ENCODE measurements around the gene VEPH1. TPM values are rescaled to one million over a fixed set of nuclear protein-coding genes. Genes with fewer than 3 reads are reported as not detected.
A peak's percentile ranks its signal among the peaks of the same experiment; 100 is the strongest.

The VEPH1 gene
- polyA plus RNA-seq, 1 experiment = 17.9 TPM

DNA sequence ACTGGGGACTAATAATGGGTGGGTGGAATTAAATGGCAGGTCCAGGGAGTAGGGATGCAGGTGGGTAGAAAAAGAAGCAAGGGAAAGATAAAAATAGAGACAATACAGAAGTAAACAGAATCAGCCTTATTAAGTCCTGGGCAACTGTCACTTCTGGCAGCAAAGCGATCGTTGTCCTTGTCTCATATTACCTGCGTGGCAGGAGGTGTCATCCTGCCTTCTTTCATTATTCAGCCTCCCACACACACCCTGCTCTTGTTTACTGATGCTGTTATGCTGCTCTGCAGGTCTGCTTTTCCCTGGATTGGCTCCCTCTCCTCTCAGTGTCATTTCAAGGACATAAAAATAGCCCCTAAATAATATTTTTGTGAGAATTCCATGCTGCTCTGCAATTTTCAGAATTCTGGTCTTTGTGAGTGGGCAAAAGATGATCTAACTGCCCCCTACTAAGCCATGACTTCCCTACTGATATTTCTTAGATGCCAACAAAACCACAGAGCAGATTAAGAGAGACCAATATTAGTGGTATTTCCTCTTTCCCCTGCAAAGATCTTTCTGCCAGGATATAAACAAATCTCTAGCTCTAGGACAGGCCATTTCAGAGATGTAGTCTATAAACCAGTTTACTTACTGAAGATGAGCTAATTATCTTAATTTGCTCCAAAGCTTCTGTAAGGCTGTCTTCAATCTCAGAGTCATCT, 8.5 kb downstream of the VEPH1 start:
- TF ChIP-seq, protein P1, sequence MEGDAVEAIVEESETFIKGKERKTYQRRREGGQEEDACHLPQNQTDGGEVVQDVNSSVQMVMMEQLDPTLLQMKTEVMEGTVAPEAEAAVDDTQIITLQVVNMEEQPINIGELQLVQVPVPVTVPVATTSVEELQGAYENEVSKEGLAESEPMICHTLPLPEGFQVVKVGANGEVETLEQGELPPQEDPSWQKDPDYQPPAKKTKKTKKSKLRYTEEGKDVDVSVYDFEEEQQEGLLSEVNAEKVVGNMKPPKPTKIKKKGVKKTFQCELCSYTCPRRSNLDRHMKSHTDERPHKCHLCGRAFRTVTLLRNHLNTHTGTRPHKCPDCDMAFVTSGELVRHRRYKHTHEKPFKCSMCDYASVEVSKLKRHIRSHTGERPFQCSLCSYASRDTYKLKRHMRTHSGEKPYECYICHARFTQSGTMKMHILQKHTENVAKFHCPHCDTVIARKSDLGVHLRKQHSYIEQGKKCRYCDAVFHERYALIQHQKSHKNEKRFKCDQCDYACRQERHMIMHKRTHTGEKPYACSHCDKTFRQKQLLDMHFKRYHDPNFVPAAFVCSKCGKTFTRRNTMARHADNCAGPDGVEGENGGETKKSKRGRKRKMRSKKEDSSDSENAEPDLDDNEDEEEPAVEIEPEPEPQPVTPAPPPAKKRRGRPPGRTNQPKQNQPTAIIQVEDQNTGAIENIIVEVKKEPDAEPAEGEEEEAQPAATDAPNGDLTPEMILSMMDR (IDR thresholded peaks at IDR 0.05; ENCODE audit: insufficient read depth, low read depth, low read length) = no peak
- ChIA-PET CTCF (interaction anchor here (2.0 to 5.0 kb wide), 2 partner anchors 291 to 319 kb away, joined by 8 to 62 read pairs; no protein-coding TSS in a partner anchor), POLR2A (no interaction called here)
- Histone ChIP-seq H3K36me3 (ENCODE audit: control insufficient read depth, insufficient read depth, low read length) (no peaks in the 10 kb centered on the region), H3K27me3 (ENCODE audit: control insufficient read depth, insufficient read depth, low read length) (no peaks in the 10 kb centered on the region), H3K4me3 (ENCODE audit: low read depth, low read length) (no peak overlapping the region)
- DNase-seq (ENCODE audit: low read depth) = no peak

DNA sequence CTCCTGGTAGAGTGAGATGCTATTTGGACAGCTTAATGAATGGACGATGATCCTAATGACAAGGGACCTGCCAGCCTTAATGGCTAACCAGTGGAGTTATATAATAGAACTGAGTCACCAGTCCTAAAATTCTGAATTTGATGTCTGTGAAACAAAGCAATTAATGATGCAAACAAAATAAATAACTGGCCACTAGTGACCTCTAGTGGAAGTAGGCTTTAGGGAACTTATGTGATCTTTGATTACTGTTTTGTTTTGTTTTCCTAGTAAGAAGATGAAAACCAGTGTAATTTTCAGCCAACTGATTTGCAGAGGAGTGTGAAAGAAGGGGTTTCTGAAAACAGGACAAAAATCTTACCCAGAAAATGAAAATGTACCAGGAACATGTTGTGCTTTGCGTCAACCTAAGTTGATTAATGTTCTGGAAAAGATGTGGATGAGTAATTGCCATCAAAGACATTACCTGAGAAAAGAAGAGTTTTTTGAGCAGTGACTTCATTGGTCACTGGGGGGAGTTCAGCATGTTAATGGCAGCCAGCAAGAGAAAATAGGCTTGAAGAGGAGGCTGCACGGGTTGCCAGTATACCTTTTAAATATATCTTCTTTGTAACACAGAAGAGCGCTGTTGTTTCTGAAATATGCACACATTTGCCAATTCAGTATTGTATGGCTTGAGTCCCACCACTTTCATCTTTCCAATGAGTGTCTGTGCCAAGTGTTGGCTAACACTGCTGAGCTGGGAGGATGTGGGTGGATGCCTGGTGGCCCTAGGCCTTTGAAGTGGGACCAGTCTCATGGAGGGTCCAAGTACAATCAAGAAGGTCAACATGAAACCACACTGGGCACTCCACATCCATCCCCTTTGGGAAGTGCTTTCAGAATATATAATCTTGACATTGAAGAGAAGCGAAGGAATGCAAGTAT, 9.3 kb downstream of the VEPH1 start:
- no peaks in the 10 kb centered on the region for H3K36me3 ChIP-seq (ENCODE audit: control insufficient read depth, insufficient read depth, low read length)
- no peaks in the 10 kb centered on the region for H3K27me3 ChIP-seq (ENCODE audit: control insufficient read depth, insufficient read depth, low read length)
- TF ChIP-seq, protein P1 (IDR thresholded peaks at IDR 0.05; ENCODE audit: insufficient read depth, low read depth, low read length) = peak; percentile 65
- peak; percentile 46 for DNase-seq (ENCODE audit: low read depth)
- H3K4me3 ChIP-seq (ENCODE audit: low read depth, low read length) = no peak overlapping the region
- ChIA-PET POLR2A (no interaction called here), CTCF (interaction anchor here (0.8 to 5.0 kb wide), 14 partner anchors 9 to 327 kb away, joined by 3 to 62 read pairs (median 4); partner anchors contain the start of gene VEPH1)

DNA sequence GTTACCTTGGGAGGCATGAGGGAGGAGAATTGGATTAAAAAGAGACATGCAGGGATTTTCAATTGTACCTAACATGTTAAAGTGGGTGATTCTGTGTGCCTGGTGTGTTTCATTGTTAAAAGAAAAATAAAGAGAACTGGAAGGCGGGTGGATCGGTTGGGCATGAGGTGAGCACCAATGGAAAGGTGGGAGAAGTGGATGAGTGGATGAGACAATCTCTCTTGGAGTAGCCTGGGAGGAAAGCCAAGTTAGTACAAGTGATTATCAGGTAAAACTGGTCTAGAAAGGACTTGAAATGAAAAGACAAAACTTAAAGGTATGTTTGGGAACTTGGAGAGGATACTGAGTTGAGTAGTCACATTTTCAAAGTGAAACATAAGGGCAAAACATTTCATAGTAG, 12.1 kb downstream of the VEPH1 start:
- Histone ChIP-seq H3K36me3 (ENCODE audit: control insufficient read depth, insufficient read depth, low read length) (no peaks in the 10 kb centered on the region), H3K27me3 (ENCODE audit: control insufficient read depth, insufficient read depth, low read length) (no peaks in the 10 kb centered on the region), H3K4me3 (ENCODE audit: low read depth, low read length) (no peak overlapping the region)
- ChIA-PET CTCF (interaction anchor here (1.4 to 5.0 kb wide), 2 partner anchors 132 to 287 kb away, joined by 3 to 62 read pairs; no protein-coding TSS in a partner anchor), POLR2A (no interaction called here)
- no peak for DNase-seq (ENCODE audit: low read depth)
- TF ChIP-seq, protein P1 (IDR thresholded peaks at IDR 0.05; ENCODE audit: insufficient read depth, low read depth, low read length) = no peak

DNA sequence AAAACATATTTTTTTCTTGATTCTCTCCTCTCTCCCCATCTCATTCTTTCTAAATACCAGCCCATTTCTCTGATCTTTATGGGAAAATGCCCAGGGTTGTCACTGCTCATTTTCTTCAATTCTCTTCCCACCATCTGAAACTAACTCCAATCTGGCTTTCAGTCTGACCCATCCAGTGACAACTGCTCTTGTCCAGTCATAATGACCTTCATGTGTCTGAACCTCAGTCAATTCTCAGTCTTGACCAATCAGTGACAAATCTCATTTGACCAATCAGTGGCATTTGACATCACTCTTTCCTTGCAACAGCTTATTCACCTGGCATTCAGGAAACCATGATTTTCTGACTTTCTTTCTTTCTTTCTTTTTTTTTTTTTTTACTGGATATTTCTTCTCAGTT, 15.1 kb downstream of the VEPH1 start:
- DNase-seq (ENCODE audit: low read depth) = no peak
- no peaks in the 10 kb centered on the region for H3K36me3 ChIP-seq (ENCODE audit: control insufficient read depth, insufficient read depth, low read length)
- TF ChIP-seq, protein P1 (IDR thresholded peaks at IDR 0.05; ENCODE audit: insufficient read depth, low read depth, low read length) = no peak
- POLR2A ChIA-PET = interaction anchor here (0.6 kb wide), 1 partner anchor 733 kb away, joined by 13 read pairs; no protein-coding TSS in a partner anchor
- no peak overlapping the region for H3K4me3 ChIP-seq (ENCODE audit: low read depth, low read length)
- CTCF ChIA-PET = no interaction called here
- no peaks in the 10 kb centered on the region for H3K27me3 ChIP-seq (ENCODE audit: control insufficient read depth, insufficient read depth, low read length)

DNA sequence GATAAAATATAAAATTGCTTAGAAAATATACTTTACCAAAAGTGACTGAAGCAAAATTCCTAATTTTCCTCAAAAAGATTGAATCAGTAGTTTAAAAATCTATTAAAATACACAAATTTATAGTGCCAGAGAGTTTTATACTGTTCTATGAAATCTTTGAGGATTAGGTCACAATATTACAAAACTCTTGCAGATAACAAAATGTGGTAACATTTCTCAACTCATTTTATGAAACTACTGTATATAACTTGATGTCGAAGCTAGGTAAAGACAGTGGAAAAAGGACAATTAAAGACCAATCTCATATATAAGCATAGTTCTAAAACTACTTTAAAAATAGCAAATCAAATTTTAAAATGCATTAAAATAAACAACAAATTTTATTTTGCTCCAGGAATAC, 15.9 kb downstream of the VEPH1 start:
- no peaks in the 10 kb centered on the region for H3K27me3 ChIP-seq (ENCODE audit: control insufficient read depth, insufficient read depth, low read length)
- CTCF ChIA-PET = interaction anchor here (1.8 kb wide), 1 partner anchor 283 kb away, joined by 4 read pairs; no protein-coding TSS in a partner anchor
- H3K4me3 ChIP-seq (ENCODE audit: low read depth, low read length) = no peak overlapping the region
- no peak for DNase-seq (ENCODE audit: low read depth)
- H3K36me3 ChIP-seq (ENCODE audit: control insufficient read depth, insufficient read depth, low read length) = no peaks in the 10 kb centered on the region
- TF ChIP-seq, protein P1 (IDR thresholded peaks at IDR 0.05; ENCODE audit: insufficient read depth, low read depth, low read length) = no peak
- POLR2A ChIA-PET = no interaction called here
